Retina (tissue), 1 donor: Measurements from ENCODE around the gene VPS11.
A peak's percentile ranks its signal among the peaks of the same experiment; 100 is the strongest.
"Not testable (repeated sequence)": the region's sequence is repeated elsewhere in the genome, so short reads cannot be mapped to it uniquely, and the experiment has no call there.

Experiments
- DNase-seq: peaks from one replicate; pipeline ENCODE4 v3.0.0-alpha.2; 2016

The VPS11 gene

DNA sequence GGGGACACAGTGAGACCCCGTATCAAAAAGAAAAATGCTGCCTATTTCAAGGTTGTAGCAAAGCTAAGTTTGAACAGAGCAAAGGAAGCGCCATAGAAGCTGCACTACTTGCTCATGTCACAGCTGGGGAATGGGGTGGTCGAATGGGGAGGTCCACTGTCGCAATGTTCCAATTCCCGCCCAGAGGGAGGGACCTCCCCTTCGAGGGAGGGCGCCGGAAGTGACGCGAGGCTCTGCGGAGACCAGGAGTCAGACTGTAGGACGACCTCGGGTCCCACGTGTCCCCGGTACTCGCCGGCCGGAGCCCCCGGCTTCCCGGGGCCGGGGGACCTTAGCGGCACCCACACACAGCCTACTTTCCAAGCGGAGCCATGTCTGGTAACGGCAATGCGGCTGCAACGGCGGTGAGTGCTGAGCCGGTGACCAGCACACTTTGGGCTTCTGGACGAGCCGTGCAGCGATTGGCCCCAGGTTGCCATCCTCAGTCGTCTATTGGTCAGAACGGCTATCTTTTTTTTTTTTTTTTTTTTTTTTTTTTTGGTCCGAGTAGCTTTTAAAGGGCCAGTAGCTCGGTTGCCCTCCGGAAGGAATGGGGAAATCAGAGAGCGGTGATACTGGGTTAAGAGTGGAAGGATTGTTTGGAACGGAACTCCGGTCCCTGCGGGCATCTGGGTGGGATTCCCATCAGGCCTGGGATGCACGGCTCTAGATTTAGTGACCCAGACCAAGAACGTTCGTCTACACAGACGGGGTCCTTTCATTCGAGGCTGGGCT, 17.2 kb downstream of the VPS11 start, which contains the start of gene HMBS:
Gene HMBS (plus strand): TSS at position 219 of the 774 bp plus-strand sequence. CDS start 153 bp downstream, at position 372.
- DNase-seq, result peak; percentile 100

DNA sequence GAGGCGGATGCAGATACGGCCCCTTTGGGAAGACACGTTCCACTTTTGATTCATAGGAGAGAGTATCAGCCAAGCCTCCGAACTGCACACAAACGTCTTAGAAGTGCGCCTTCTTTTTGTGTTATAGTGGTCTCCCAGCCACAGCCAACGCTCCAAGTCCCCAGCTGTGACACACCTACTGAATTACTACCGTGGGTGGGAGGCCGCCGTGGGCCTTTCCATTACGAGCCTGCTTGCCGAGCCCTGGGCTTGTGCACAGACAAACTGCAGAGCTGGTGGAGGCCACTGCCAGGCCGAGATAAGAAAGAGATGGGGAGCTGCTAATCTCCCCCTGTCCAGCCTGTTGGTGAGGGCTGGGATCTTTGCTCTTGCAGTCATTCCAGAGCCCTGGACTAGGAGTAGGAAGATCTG, 17.8 kb downstream of the VPS11 start:
- DNase-seq, result no peak

DNA sequence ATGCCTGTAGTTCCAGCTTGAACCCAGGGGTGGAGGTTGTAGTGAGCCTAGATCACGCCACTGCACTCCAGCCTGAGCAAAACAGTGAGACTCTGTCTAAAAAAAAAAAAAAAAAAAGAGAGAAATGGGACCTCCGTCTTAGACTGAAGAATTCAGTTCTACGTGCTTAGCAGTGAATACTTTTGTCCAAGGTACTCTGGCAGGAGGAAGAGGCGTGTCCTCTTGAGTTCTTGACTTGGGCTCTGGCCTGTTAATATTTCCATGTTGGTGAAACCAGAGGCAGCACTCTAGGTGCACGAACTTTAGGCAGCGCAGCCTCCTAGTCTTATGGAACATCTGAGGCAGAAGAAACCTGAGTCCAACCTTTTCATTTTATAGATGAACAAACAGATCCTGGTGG, 19.5 kb downstream of the VPS11 start:
- no peak for DNase-seq

- DNase-seq, result no peak
Measured at GRCh38 chr11:119087747-119088241, 20.2 kb downstream of the VPS11 start.

DNA sequence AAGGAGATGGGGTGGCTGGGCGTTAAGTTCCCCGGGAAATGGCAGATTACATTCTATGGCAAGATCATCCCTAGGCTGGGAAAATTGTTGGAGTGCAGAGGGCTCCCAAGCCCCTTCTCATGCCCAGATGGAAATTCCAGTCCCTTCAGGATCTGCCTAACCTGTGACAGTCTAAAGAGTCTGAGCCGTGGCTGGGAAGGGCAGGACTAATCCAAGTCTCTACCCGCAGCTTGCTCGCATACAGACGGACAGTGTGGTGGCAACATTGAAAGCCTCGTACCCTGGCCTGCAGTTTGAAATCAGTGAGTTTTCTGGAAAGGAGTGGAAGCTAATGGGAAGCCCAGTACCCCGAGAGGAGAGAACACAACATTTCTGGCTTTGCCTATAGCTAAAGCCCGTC, 20.8 kb downstream of the VPS11 start:
- no peak for DNase-seq

GRCh38 chr11:119089319-119089718, 21.7 kb downstream of the VPS11 start:
- no peak for DNase-seq

GRCh38 chr11:119091178-119091577, 23.6 kb downstream of the VPS11 start:
- DNase-seq, result no peak

GRCh38 chr11:119091966-119092879, 24.6 kb downstream of the VPS11 start:
- no peak for DNase-seq

DNA sequence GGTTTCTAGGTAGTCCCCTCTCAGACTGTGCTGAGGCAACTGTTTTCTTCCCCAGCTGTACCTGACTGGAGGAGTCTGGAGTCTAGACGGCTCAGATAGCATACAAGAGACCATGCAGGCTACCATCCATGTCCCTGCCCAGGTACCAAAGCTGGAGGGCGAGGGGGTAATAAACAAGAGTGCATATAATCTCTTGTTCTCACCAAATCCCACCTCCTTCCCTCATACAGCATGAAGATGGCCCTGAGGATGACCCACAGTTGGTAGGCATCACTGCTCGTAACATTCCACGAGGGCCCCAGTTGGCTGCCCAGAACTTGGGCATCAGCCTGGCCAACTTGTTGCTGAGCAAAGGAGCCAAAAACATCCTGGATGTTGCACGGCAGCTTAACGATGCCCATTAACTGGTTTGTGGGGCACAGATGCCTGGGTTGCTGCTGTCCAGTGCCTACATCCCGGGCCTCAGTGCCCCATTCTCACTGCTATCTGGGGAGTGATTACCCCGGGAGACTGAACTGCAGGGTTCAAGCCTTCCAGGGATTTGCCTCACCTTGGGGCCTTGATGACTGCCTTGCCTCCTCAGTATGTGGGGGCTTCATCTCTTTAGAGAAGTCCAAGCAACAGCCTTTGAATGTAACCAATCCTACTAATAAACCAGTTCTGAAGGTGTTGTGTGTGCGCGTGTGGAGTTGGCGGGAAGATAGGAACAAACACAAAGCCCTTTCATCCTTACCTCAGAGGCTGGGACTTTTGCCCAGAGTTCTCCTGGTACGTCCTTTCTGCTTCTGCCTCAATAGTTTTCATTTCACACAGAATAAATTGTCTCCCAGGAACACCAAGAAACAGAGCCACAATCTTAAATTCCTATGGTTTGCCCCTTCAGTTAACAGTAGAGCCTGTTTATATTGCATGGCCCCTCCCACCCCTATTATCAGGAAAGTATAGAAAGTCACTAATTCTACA, 25.5 kb downstream of the VPS11 start:
- no peak for DNase-seq

GRCh38 chr11:119093942-119094815, 26.6 kb downstream of the VPS11 start:
- DNase-seq, result peak; percentile 75

- no peak for DNase-seq
Measured at GRCh38 chr11:119094816-119095065, 27.1 kb downstream of the VPS11 start.

DNA sequence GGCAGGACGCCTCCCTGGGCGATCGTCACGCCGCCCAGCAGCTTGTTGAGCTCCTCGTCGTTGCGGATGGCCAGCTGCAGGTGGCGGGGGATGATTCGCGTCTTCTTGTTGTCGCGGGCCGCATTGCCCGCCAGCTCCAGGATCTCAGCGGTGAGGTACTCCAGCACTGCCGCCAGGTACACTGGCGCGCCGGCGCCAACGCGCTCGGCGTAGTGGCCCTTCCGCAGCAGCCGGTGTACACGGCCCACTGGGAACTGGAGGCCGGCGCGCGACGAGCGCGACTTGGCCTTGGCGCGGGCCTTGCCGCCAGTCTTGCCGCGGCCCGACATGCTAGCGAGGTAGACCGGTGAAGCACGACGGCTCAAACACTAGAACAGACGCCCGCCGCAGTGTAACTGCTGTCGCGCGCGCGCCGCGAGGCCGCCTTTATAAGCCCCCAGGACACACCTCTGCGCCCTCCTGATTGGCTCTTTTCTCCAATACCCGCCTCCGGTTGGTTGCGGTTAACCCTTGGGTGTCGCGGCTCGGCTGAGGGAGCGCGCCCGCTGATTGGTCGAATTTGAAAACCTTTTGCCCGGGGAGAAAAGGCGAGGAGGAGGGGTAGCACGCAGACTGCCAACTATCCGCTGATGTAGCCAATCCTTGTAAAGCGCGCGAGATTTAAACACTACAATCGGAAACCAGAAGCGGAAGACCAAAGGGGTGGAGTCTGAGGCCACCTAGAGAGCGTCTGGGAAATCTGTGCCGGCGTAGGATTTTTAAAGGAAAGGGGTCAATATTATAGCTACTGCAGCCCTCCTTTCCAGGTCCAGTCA, 27.7 kb downstream of the VPS11 start:
- peak; percentile 99 for DNase-seq

- DNase-seq, result no peak
Measured at GRCh38 chr11:119099711-119100110, 32.1 kb downstream of the VPS11 start.

- no peak for DNase-seq
Measured at GRCh38 chr11:119100246-119100970, 32.8 kb downstream of the VPS11 start.

DNA sequence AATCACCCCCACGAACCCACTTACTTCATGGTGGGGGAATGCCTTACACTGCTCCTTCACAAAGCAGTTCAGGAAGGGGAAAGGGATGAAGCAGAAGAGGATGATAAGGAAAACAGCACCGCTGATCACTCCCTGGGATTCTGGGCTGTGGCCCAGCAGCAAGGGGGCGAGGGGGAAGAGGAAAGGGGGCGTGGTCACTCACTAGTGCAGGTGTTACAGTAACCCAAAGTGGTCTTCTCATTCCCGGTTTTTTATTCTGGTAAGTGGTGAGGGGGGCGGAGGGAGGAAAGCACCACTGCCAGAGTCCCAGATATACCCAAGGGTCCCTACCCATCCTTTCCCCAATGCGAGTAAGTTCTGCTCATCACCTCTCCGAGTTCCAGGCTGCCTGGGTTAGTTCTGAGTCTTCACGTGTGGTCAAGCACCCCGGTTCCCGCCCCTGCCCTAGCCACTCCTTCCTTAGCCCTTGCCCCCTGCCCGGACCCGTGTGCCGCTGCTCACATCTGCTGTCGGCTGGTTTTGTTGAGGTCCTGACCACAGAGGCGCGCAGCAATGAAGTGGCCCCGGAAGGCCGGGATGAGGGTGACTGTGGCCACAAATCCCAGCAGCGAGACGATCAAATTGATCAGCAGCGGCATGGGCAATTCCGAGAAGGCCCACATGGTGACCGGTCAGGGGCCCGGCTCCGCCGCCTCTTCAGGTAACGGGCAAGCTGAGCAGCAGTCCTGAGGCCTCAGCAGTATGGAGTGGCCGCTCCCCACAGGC, 33.6 kb downstream of the VPS11 start:
- no peak for DNase-seq

GRCh38 chr11:119101759-119102423, 34.3 kb downstream of the VPS11 start, which contains the start of gene DPAGT1:
Gene DPAGT1, minus strand, starts transcription at chr11:119101853. Its CDS starts 198 bp downstream, at chr11:119101655.
- peak; percentile 97 for DNase-seq

DNA sequence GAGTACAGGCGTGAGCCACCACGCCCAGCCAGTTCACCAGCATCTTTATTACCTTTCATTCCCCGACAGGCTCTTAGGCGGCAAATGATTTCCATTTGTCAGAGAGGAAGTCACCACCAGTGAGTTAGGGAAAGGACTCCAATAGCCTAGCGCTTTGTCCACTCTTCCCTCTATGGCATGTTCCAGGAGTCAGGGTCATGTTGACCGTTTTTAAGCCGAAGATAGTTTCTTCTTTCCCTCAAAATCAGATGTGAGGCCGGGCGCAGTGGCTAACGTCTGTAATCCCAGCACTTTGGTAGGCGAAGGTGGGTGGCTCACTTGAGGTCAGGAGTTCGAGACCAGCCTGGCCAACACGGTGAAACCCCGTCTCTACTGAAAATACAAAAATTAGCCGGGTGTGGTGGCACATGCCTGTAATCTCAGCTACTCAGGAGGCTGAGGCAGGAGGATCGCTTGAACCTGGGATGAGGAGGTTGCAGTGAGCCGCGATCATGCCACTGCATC, 35.6 kb downstream of the VPS11 start:
- DNase-seq, result not testable (repeated sequence)

- DNase-seq, result no peak
Measured at GRCh38 chr11:119103793-119104192, 36.2 kb downstream of the VPS11 start.
